B cell (primary cell): Measurements from ENCODE around the gene NKIRAS2. TPM values are rescaled to one million over a fixed set of nuclear protein-coding genes. Genes with fewer than 3 reads are reported as not detected.

Experiments used
- ATAC-seq: fragments of 200-7000 bp; cut with Tn5 transposase; one replicate; pipeline ENCODE4 v1.10.0; 2021; ENCODE audit warnings: low read depth, mild to moderate bottlenecking, moderate number of reproducible peaks, moderate library complexity
- CTCF ChIA-PET: fragments of 350-600 bp; sonication (Branson Sonifier 250); formaldehyde crosslinking; loops from one replicate; lab custom pipeline; 2021; ENCODE audit warnings: antibody characterized with exemption, inconsistent platforms; lab: Charles Lee
- POLR2A ChIA-PET: fragments of 350-600 bp; sonication (Branson Sonifier 250); formaldehyde crosslinking; loops from one replicate; lab custom pipeline; 2021; ENCODE audit warnings: antibody characterized with exemption; lab: Charles Lee
- DNase-seq: peaks from one replicate; pipeline ENCODE4 v3.0.0; 2013
- H2AFZ ChIP-seq: 2 replicates; pipeline ENCODE4 v1.6.1; 2012; ENCODE audit warnings: mild to moderate bottlenecking, low read depth, low read length; ENCODE audit not compliant: insufficient read depth, poor library complexity, severe bottlenecking
- H3K27ac ChIP-seq, 2 donors: 1 replicate in 1 of 2; 2 replicates in 1 of 2; pipeline ENCODE4 v1.5.1; 2012 to 2013; ENCODE audit warnings: low read length in 2 of 2, mild to moderate bottlenecking in 2 of 2, moderate library complexity in 1 of 2
- H3K27me3 ChIP-seq, 4 experiments: fragments of 200-600 bp in 1 of 4; sonication (generic) in 1 of 4; replicated peaks in 1 of 4; 1 replicate in 2 of 4; 2 replicates in 2 of 4; pipeline versions ENCODE4 v1.6.1 to v1.7.0; 2013 to 2016; ENCODE audit warnings: low read length in 3 of 4, mild to moderate bottlenecking in 2 of 4, mixed read lengths in 1 of 4, moderate library complexity in 1 of 4; ENCODE audit not compliant: insufficient read depth in 4 of 4, control insufficient read depth in 3 of 4; ENCODE audit errors: control extremely low read depth in 1 of 4
- H3K36me3 ChIP-seq, 2 experiments: replicated peaks in 1 of 2; 1 replicate in 1 of 2; 2 replicates in 1 of 2; pipeline versions ENCODE4 v1.6.1 to v1.7.1; 2013; ENCODE audit warnings: low read length in 1 of 2; ENCODE audit not compliant: insufficient read depth in 2 of 2, control insufficient read depth in 1 of 2; ENCODE audit errors: control extremely low read depth in 1 of 2, extremely low read depth in 1 of 2
- H3K4me1 ChIP-seq, 2 donors: fragments of 200-600 bp in 1 of 2; sonication (generic) in 1 of 2; 1 replicate in 1 of 2; 2 replicates in 1 of 2; pipeline versions ENCODE4 v1.5.1 to v1.6.1; 2013 to 2017; ENCODE audit warnings: low read length in 2 of 2; ENCODE audit not compliant: control insufficient read depth in 2 of 2, insufficient read depth in 2 of 2
- H3K4me2 ChIP-seq: replicated peaks from 2 replicates; pipeline ENCODE3; 2012; ENCODE audit warnings: mild to moderate bottlenecking, low read depth, low read length; ENCODE audit not compliant: poor library complexity, severe bottlenecking
- H3K4me3 ChIP-seq, 5 experiments: fragments of 200-600 bp in 1 of 5; sonication (generic) in 1 of 5; 1 replicate in 3 of 5; 2 replicates in 2 of 5; pipeline versions ENCODE4 v1.5.1 to v1.7.0; 2011 to 2016; ENCODE audit warnings: low read length in 4 of 5, mild to moderate bottlenecking in 4 of 5, low read depth in 2 of 5, control low read depth in 1 of 5, moderate library complexity in 1 of 5; ENCODE audit not compliant: insufficient read depth in 1 of 5; ENCODE audit errors: control extremely low read depth in 1 of 5, extremely low read depth in 1 of 5
- H3K79me2 ChIP-seq: fragments of 200-600 bp; sonication (generic); one replicate; pipeline ENCODE4 v1.6.0; 2016; ENCODE audit warnings: low read length; ENCODE audit not compliant: control insufficient read depth, insufficient read depth
- H3K9ac ChIP-seq: fragments of 200-600 bp; sonication (generic); 2 replicates; pipeline ENCODE4 v1.6.1; 2017; ENCODE audit warnings: mild to moderate bottlenecking, low read length, moderate library complexity
- H3K9me3 ChIP-seq, 3 donors: one replicate each; pipeline versions ENCODE4 v1.6.1 to v1.7.1; 2013; ENCODE audit warnings: low read length in 2 of 3; ENCODE audit not compliant: control insufficient read depth in 2 of 3, insufficient read depth in 1 of 3; ENCODE audit errors: control extremely low read depth in 1 of 3
- H4K20me1 ChIP-seq: 2 replicates; pipeline ENCODE4 v1.6.0; 2012; ENCODE audit warnings: mild to moderate bottlenecking, low read length; ENCODE audit not compliant: insufficient read depth, control insufficient read depth, poor library complexity, severe bottlenecking
- H3K27ac Mint-ChIP-seq: one replicate; pipeline ENCODE4 v1.8.0; 2021; ENCODE audit warnings: mixed read lengths
- H3K27me3 Mint-ChIP-seq: one replicate; pipeline ENCODE4 v1.8.0; 2021; ENCODE audit warnings: mixed read lengths
- H3K4me1 Mint-ChIP-seq: one replicate; pipeline ENCODE4 v1.8.0; 2021; ENCODE audit warnings: mixed read lengths
- H3K4me3 Mint-ChIP-seq: one replicate; pipeline ENCODE4 v1.8.0; 2021; ENCODE audit warnings: mixed read lengths
- H3K9me3 Mint-ChIP-seq: one replicate; pipeline ENCODE4 v1.8.0; 2022; ENCODE audit warnings: mixed read lengths; ENCODE audit not compliant: insufficient read depth
- CTCF ChIP-seq: fragments of 200-600 bp; IDR thresholded peaks from one replicate; pipeline ENCODE4 v1.8.0; 2022; ENCODE audit warnings: antibody characterized with exemption, mild to moderate bottlenecking
- EZH2 ChIP-seq: IDR thresholded peaks from 2 replicates; pipeline ENCODE4 v1.6.1; 2012; ENCODE audit warnings: borderline replicate concordance, low read depth, mild to moderate bottlenecking, moderate library complexity, low read length; ENCODE audit not compliant: insufficient read depth, poor library complexity, severe bottlenecking
- whole genome bisulfite sequencing: methylation state at CpG from one replicate; pipeline ENCODE4 v1.1.5; 2013; ENCODE audit warnings: missing lambda C conversion rate; ENCODE audit not compliant: insufficient coverage; 5-methylcytosine and 5-hydroxymethylcytosine counted together
- intact Hi-C: fragments of 100-400 bp; cut with micrococcal nuclease; formaldehyde crosslinking; loops from one replicate; pipeline ENCODE4 v1.10.0; 2022
- polyA plus RNA-seq: library from polyadenylated mRNA; depleted of rRNA; stranded (reverse); fragments of >200 nt; gene quantifications from 2 replicates; pipeline ENCODE4 v1.2.3, GENCODE V29; 2012
- total RNA-seq, 2 donors: library from RNA; stranded (reverse); fragments of 120-200 nt in 1 of 2; gene quantifications; 1 replicate in 1 of 2; 2 replicates in 1 of 2; pipeline versions ENCODE4 v1.2.3 to v1.2.4, GENCODE V29; 2013 to 2022

Gene NKIRAS2
- total and polyA plus RNA-seq, 2 donors (not counting 1 experiment from before 2014, with no cell fraction given) = 22.0 to 29.2 TPM

- H3K36me3 ChIP-seq = peaks cover 1 to 77% of the 10 kb centered on the region in 2 experiments
- CTCF ChIA-PET = interaction anchor here (0.6 to 2.8 kb wide), 4 partner anchors 13 to 92 kb away, joined by 3 to 11 read pairs (median 6); partner anchors contain the start of gene DNAJC7
Observed at GRCh38 chr17:41976142-41976768, 43.6 kb upstream of the NKIRAS2 start.

More at GRCh38 chr17:41976142-41976768, 43.6 kb upstream of the NKIRAS2 start:
- Histone ChIP-seq H3K27me3 (no peaks in the 10 kb centered on the region), H3K9ac (no peak overlapping the region), H3K4me2 (no peak overlapping the region), H3K27ac (peak overlapping the region in 1 of 2 donors; percentile 5), H3K79me2 (peaks cover 8% of the 10 kb centered on the region), H3K4me3 (no peak overlapping the region), H4K20me1 (peaks cover 27% of the 10 kb centered on the region), H2AFZ (no peak overlapping the region), H3K4me1 (peaks cover 9 to 33% of the 10 kb centered on the region in 2 donors), H3K9me3 (peaks cover 0 to 3% (median 0%) of the 10 kb centered on the region in 3 donors)
- intact Hi-C loops = no loop called here
- POLR2A ChIA-PET = interaction anchor here (1.2 kb wide), 1 partner anchor 10 kb away, joined by 3 read pairs; the partner anchor contains the start of gene CNP
- 90% methylated on average over 8 of the region's 11 CpGs for WGBS
- Mint-ChIP-seq H3K9me3 (no peaks in the 10 kb centered on the region), H3K4me3 (peak overlapping the region; percentile 20), H3K4me1 (peaks cover 26% of the 10 kb centered on the region), H3K27me3 (no peaks in the 10 kb centered on the region), H3K27ac (peak overlapping the region; percentile 59)
- TF ChIP-seq EZH2 (no peak), CTCF (no peak)
- DNase-seq (no peak), ATAC-seq (no peak)
